Activated CD8-positive, alpha-beta T cell treated with anti-CD3 and anti-CD28 coated beads for 36 hours (primary cell): ENCODE data around the gene TCAP. TPM values are rescaled to one million over a fixed set of nuclear protein-coding genes. Genes with fewer than 3 reads are reported as not detected.
"Not testable (repeated sequence)": the region's sequence is repeated elsewhere in the genome, so short reads cannot be mapped to it uniquely, and the experiment has no call there.

Experiments
- ATAC-seq: fragments of 200-7000 bp; cut with Tn5 transposase; one replicate; pipeline ENCODE4 v1.10.0; 2021; ENCODE audit warnings: mild to moderate bottlenecking, moderate library complexity
- CTCF ChIA-PET: fragments of 350-600 bp; sonication (Branson Sonifier 250); formaldehyde crosslinking; loops from one replicate; lab custom pipeline; 2021; ENCODE audit warnings: antibody characterized with exemption; lab: Charles Lee
- POLR2A ChIA-PET: fragments of 350-600 bp; sonication (Branson Sonifier 250); formaldehyde crosslinking; loops from one replicate; lab custom pipeline; 2021; ENCODE audit warnings: antibody characterized with exemption; lab: Charles Lee
- DNase-seq: peaks from one replicate; pipeline ENCODE4 v3.0.0-alpha.2; 2020
- H3K27ac Mint-ChIP-seq: one replicate; pipeline ENCODE4 v1.8.0; 2021; ENCODE audit warnings: mild to moderate bottlenecking, mixed read lengths
- H3K27me3 Mint-ChIP-seq: one replicate; pipeline ENCODE4 v1.8.0; 2021; ENCODE audit warnings: mixed read lengths
- H3K36me3 Mint-ChIP-seq: one replicate; pipeline ENCODE4 v1.8.0; 2021; ENCODE audit warnings: low read depth, mixed read lengths
- H3K4me1 Mint-ChIP-seq: one replicate; pipeline ENCODE4 v1.8.0; 2021; ENCODE audit warnings: low read depth, mixed read lengths
- H3K4me3 Mint-ChIP-seq: one replicate; pipeline ENCODE4 v1.8.0; 2021; ENCODE audit warnings: mild to moderate bottlenecking, moderate library complexity, mixed read lengths
- H3K9me3 Mint-ChIP-seq: one replicate; pipeline ENCODE4 v1.8.0; 2021; ENCODE audit warnings: mixed read lengths
- intact Hi-C: fragments of 100-400 bp; cut with micrococcal nuclease; formaldehyde crosslinking; loops from one replicate; pipeline ENCODE4 v1.10.0; 2022
- total RNA-seq, 2 experiments: library from RNA; stranded (reverse); gene quantifications; one replicate each; pipeline ENCODE4 v1.2.3, GENCODE V29; 2021
- TF ChIP-seq, protein P1 (sequence below): fragments of 200-600 bp; IDR thresholded peaks from one replicate; pipeline ENCODE4 v1.8.0; 2022; ENCODE audit warnings: antibody characterized with exemption, mild to moderate bottlenecking

TCAP gene
- total RNA-seq, 2 experiments from 2014 or later = 0.95 to 1.3 TPM

DNA sequence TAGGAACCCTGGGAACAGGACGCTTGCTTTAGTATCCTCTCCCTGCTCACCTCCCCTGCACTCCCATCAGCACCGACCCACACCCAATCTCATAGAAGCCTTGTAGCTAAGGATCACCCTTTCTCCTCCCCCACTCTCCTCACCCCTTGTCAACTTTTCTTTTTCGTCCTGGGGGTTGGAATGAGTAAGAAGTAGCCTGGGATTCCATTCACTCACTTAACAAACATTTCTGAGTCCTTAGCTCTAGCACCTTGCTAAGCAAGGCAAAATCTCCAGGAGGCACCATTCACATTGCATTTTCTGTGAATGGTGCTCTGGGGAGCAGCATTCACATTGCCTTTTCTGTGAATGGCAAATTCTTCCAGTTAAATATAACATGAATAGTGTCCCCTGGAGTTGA lies 23.8 kb downstream of the TCAP start:
- TF ChIP-seq, protein P1, sequence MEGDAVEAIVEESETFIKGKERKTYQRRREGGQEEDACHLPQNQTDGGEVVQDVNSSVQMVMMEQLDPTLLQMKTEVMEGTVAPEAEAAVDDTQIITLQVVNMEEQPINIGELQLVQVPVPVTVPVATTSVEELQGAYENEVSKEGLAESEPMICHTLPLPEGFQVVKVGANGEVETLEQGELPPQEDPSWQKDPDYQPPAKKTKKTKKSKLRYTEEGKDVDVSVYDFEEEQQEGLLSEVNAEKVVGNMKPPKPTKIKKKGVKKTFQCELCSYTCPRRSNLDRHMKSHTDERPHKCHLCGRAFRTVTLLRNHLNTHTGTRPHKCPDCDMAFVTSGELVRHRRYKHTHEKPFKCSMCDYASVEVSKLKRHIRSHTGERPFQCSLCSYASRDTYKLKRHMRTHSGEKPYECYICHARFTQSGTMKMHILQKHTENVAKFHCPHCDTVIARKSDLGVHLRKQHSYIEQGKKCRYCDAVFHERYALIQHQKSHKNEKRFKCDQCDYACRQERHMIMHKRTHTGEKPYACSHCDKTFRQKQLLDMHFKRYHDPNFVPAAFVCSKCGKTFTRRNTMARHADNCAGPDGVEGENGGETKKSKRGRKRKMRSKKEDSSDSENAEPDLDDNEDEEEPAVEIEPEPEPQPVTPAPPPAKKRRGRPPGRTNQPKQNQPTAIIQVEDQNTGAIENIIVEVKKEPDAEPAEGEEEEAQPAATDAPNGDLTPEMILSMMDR = no peak
- ATAC-seq = no peak
- H3K4me1 Mint-ChIP-seq = peaks cover 20% of the 10 kb centered on the region
- no peaks in the 10 kb centered on the region for H3K9me3 Mint-ChIP-seq
- H3K4me3 Mint-ChIP-seq = peak overlapping the region; percentile 93
- H3K27me3 Mint-ChIP-seq = no peaks in the 10 kb centered on the region
- ChIA-PET POLR2A (interaction anchor here (0.7 to 2.7 kb wide), 4 partner anchors 13 to 36 kb away, joined by 3 to 15 read pairs (median 4); no protein-coding TSS in a partner anchor), CTCF (interaction anchor here (1.0 to 2.6 kb wide), 4 partner anchors 35 to 398 kb away, joined by 3 to 9 read pairs (median 4); no protein-coding TSS in a partner anchor)
- DNase-seq = no peak
- peaks cover 6% of the 10 kb centered on the region for H3K36me3 Mint-ChIP-seq
- peak overlapping the region; percentile 93 for H3K27ac Mint-ChIP-seq
- intact Hi-C loops = loop anchor here (5.0 kb wide), 1 partner anchor 43 kb away; the partner anchor contains the start of gene MIEN1

GRCh38 chr17:39694593-39694992 lies 29.4 kb downstream of the TCAP start:
- DNase-seq (no peak), ATAC-seq (no peak)
- Mint-ChIP-seq H3K36me3 (peaks cover 2% of the 10 kb centered on the region), H3K9me3 (no peaks in the 10 kb centered on the region), H3K27me3 (peaks cover 11% of the 10 kb centered on the region), H3K4me1 (peaks cover 1% of the 10 kb centered on the region), H3K4me3 (no peak overlapping the region), H3K27ac (no peak overlapping the region)
- TF ChIP-seq, protein P1 = no peak
- CTCF ChIA-PET = interaction anchor here (0.6 to 3.2 kb wide), 2 partner anchors 26 to 41 kb away, joined by 4 to 13 read pairs; no protein-coding TSS in a partner anchor
- intact Hi-C loops = no loop called here
- POLR2A ChIA-PET = interaction anchor here (1.6 kb wide), 1 partner anchor 18 kb away, joined by 4 read pairs; no protein-coding TSS in a partner anchor

GRCh38 chr17:39695089-39695474 lies 29.9 kb downstream of the TCAP start:
- Mint-ChIP-seq H3K36me3 (peaks cover 2% of the 10 kb centered on the region), H3K4me3 (no peak overlapping the region), H3K27ac (no peak overlapping the region), H3K27me3 (peaks cover 14% of the 10 kb centered on the region), H3K9me3 (no peaks in the 10 kb centered on the region), H3K4me1 (peaks cover 4% of the 10 kb centered on the region)
- POLR2A ChIA-PET = interaction anchor here (1.6 kb wide), 1 partner anchor 18 kb away, joined by 4 read pairs; no protein-coding TSS in a partner anchor
- CTCF ChIA-PET = interaction anchor here (0.6 to 3.2 kb wide), 2 partner anchors 26 to 41 kb away, joined by 4 to 13 read pairs; no protein-coding TSS in a partner anchor
- DNase-seq (no peak), ATAC-seq (no peak)
- TF ChIP-seq, protein P1 = no peak
- intact Hi-C loops = no loop called here

GRCh38 chr17:39696731-39697130 lies 31.6 kb downstream of the TCAP start:
- TF ChIP-seq, protein P1 = no peak
- ATAC-seq (no peak), DNase-seq (no peak)
- Mint-ChIP-seq H3K27ac (no peak overlapping the region), H3K4me1 (peaks cover 6% of the 10 kb centered on the region), H3K27me3 (peaks cover 26% of the 10 kb centered on the region), H3K9me3 (no peaks in the 10 kb centered on the region), H3K4me3 (no peak overlapping the region), H3K36me3 (peaks cover 2% of the 10 kb centered on the region)
- ChIA-PET CTCF (interaction anchor here (0.6 to 3.2 kb wide), 3 partner anchors 14 to 73 kb away, joined by 3 to 13 read pairs (median 3); no protein-coding TSS in a partner anchor), POLR2A (no interaction called here)
- intact Hi-C loops = no loop called here

DNA sequence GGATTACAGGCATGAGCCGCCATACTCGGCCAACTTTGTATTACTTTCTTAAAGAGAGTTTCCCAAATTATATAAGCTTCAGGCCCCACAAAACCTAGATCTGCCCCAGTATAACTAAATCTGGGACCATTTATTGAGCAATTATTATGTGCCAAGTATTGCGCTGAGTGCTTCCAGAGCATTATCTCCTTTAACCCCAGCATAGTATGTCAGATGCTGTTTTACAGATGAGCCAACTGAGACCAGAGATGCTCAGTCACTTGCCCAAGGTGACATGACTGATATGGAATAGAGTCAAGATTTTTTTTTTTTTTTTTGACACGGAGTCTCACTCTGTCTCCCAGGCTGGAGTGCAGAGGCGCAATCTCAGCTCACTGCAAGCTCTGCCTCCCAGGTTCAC lies 32.8 kb downstream of the TCAP start:
- TF ChIP-seq, protein P1 = no peak
- POLR2A ChIA-PET = no interaction called here
- Mint-ChIP-seq H3K36me3 (peaks cover 2% of the 10 kb centered on the region), H3K4me3 (no peak overlapping the region), H3K27ac (no peak overlapping the region), H3K9me3 (no peaks in the 10 kb centered on the region), H3K27me3 (peaks cover 29% of the 10 kb centered on the region), H3K4me1 (peaks cover 6% of the 10 kb centered on the region)
- no peak for ATAC-seq
- CTCF ChIA-PET = interaction anchor here (3.2 kb wide), 1 partner anchor 44 kb away, joined by 13 read pairs; no protein-coding TSS in a partner anchor
- intact Hi-C loops = no loop called here
- no peak for DNase-seq

DNA sequence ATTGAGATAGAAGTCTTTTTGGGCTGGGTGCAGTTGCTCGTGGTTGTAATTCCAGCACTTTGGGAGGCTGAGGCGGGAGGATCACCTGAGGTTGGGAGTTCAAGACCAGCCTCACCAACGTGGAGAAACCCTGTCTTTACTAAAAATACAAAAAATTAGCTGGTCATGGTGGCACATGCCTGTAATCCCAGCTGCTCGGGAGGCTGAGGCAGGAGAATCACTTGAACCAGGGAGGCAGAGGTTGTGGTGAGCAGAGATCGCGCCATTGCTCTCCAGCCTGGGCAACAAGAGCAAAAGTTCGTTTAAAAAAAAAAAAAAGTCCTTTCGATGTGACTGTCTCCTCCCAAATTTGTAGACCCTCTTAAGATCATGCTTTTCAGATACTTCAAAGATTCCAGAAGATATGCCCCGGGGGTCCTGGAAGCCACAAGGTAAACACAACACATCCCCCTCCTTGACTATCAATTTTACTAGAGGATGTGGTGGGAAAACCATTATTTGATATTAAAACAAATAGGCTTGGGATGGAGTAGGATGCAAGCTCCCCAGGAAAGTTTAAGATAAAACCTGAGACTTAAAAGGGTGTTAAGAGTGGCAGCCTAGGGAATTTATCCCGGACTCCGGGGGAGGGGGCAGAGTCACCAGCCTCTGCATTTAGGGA lies 34.1 kb downstream of the TCAP start:
- H3K4me3 Mint-ChIP-seq = not testable (repeated sequence)

More for the DNA sequence above, 34.1 kb downstream of the TCAP start:
- H3K9me3 Mint-ChIP-seq, H3K36me3 Mint-ChIP-seq, H3K4me1 Mint-ChIP-seq, intact Hi-C loops, ATAC-seq, H3K27ac Mint-ChIP-seq, DNase-seq: not testable (repeated sequence)
- ChIA-PET CTCF (interaction anchor here (1.8 kb wide), 1 partner anchor 77 kb away, joined by 7 read pairs; no protein-coding TSS in a partner anchor), POLR2A (interaction anchor here (1.2 kb wide), 1 partner anchor 30 kb away, joined by 6 read pairs; the partner anchor contains the start of gene MIEN1)
- peaks cover 29% of the 10 kb centered on the region for H3K27me3 Mint-ChIP-seq
